SK-N-MC (cell line): ENCODE results near the gene RPL7A.

ENCODE experiments used
- DNase-seq: peaks from one replicate; pipeline ENCODE4 v3.0.0-alpha.2; 2011; ENCODE audit warnings: low read depth, low spot score
- H3K27ac ChIP-seq: fragments of 200-600 bp; sonication (generic); 2 replicates; pipeline ENCODE4 v1.5.1; 2016; ENCODE audit warnings: mixed run types
- H3K36me3 ChIP-seq: fragments of 200-600 bp; sonication (generic); 2 replicates; pipeline ENCODE4 v1.6.1; 2017; ENCODE audit warnings: antibody characterized with exemption, low read length, mixed read lengths; ENCODE audit not compliant: insufficient read depth
- H3K4me3 ChIP-seq: fragments of 200-600 bp; sonication (generic); 2 replicates; pipeline ENCODE4 v1.5.1; 2016
- H3K9ac ChIP-seq: fragments of 200-600 bp; sonication (generic); 2 replicates; pipeline ENCODE4 v1.8.0; 2017; ENCODE audit warnings: mixed run types, mixed read lengths; ENCODE audit not compliant: insufficient read length
- H3K9me3 ChIP-seq: fragments of 200-600 bp; sonication (generic); 2 replicates; pipeline ENCODE4 v1.6.1; 2017; ENCODE audit warnings: low read depth, mild to moderate bottlenecking, antibody characterized with exemption, low read length, moderate library complexity, mixed read lengths
- EZH2 ChIP-seq: fragments of 200-600 bp; sonication (generic); IDR thresholded peaks from one replicate; pipeline ENCODE4 v1.6.1; 2017; ENCODE audit warnings: antibody characterized with exemption
- FOXP2 ChIP-seq: optimal IDR thresholded peaks from 2 replicates; pipeline ENCODE3; 2011; ENCODE audit warnings: mild to moderate bottlenecking, moderate library complexity; ENCODE audit not compliant: insufficient read depth; ENCODE audit errors: extremely low read length, control extremely low read depth
- POLR2AphosphoS5 ChIP-seq: IDR thresholded peaks from 2 replicates; pipeline ENCODE4 v1.6.1; 2012; ENCODE audit warnings: mild to moderate bottlenecking, low read depth, low read length, borderline replicate concordance

RPL7A gene

DNA sequence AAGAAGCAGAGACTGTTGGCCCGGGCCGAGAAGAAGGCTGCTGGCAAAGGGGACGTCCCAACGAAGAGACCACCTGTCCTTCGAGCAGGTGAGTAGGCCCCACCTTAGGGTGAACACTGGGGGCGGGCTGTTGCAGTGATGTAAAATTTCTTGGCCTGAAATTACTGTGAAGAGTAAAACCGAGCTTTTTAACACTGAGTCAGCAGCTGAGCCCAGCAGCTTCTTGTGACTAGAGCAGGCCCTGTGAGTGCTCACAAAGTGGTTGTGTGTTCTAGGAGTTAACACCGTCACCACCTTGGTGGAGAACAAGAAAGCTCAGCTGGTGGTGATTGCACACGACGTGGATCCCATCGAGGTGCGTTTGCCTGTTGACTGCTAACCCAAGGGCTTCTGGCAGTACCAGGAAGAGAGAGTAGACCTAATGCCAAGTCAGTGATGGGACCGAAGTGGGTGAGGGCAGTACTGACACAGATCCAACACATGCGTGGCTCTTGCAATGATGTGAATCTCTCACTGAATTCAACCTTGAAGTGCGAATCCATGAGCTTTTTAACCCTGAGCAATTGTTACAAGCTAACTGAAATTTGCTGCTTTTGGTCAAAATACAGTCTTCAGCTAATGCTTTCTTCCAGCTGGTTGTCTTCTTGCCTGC lies 2.1 kb downstream of the RPL7A start:
- peaks cover 59% of the 10 kb centered on the region for H3K36me3 ChIP-seq
- no peaks in the 10 kb centered on the region for H3K9me3 ChIP-seq
- no peak for DNase-seq
- H3K27ac ChIP-seq: peak overlapping the region; percentile 97
- H3K9ac ChIP-seq: peak overlapping the region; percentile 98
- peak overlapping the region; percentile 93 for H3K4me3 ChIP-seq
- no peak for TF ChIP-seq FOXP2
- TF ChIP-seq EZH2: no peak
- no peak; the same call in 1 of the 2 replicates for TF ChIP-seq POLR2AphosphoS5

- H3K27ac ChIP-seq: peak overlapping the region; percentile 97; the same call in 1 of the 2 replicates
- no peak overlapping the region for H3K9ac ChIP-seq
- peaks cover 45% of the 10 kb centered on the region for H3K36me3 ChIP-seq
- DNase-seq: no peak
- no peak overlapping the region for H3K4me3 ChIP-seq
- no peak for TF ChIP-seq FOXP2
- TF ChIP-seq EZH2: no peak
- no peak for TF ChIP-seq POLR2AphosphoS5
- no peaks in the 10 kb centered on the region for H3K9me3 ChIP-seq
These were observed 3.5 kb downstream of the RPL7A start for GRCh38 chr9:133351526-133351907.

DNA sequence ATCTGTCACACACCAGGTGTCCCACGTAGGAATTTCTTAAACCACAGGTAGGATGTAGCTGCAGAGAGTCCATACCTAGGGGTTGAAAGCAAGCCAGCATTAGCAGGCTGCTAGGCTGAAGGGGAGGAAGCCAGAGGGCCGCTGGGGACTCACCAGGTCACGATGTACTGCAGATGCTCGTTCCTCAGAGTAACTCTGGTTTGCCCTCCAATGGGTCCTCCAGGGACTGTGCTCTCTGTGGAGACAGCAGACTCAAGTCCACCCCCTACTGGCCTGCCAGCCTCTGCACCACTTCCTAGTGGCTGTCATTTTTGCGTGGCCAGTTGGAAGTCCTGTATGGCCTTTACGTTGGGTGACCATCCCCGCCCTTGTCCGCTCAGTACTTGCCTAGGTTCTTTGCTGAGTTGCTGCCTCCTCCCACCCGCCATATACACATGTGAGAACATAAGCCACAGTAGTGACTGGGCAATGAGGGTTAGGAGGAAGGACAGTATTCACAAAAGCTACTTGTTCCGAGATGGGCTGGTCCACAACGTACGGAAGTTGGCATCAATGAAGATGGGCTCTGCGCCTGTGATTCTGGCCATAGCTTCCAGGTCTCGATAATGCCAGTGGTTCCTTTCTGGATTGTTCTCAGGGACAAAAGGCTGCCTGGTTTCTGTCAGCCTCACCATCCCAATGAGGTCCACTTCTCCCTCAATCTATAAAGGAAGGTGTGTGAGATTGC lies 4.1 kb downstream of the RPL7A start:
- no peak for DNase-seq
- no peak overlapping the region for H3K4me3 ChIP-seq
- H3K36me3 ChIP-seq: peaks cover 45% of the 10 kb centered on the region
- TF ChIP-seq POLR2AphosphoS5 (peak; percentile 39; the same call in 1 of the 2 replicates), EZH2 (no peak), FOXP2 (no peak)
- no peaks in the 10 kb centered on the region for H3K9me3 ChIP-seq
- H3K9ac ChIP-seq: no peak overlapping the region
- peak overlapping the region; percentile 53 for H3K27ac ChIP-seq

DNA sequence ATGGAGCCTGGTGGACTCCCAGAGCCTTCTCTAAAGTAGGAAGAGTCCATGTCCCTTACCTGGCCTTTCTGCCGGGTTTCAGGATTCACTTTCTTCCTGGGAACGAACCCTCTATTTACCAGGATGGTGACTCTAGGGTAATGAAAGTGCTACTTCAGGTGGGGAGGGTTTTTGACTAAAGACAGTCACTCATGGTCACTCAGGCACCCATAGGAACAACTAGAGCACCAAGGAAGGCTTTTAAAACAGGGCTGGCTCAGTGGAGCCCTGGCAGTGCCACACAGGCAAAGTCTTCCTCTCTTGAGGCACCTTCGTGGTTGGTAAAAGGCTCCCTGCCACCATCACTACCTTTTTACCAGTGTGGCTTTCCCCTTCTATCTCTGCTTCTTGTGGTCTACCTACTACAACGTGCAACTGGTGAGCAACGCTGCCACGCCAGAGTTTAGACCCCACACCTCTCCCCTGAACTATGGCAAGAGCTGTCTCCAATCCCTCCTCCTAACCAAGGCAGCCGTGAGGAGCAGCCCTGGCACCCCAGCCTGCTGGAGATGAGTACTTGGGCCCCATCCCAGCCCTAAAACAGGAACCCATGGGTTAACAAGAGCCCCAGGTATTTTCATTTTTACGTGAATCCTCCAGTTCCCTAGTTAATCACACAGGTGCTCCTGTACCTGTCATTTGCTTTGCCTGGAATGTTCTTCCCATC lies 4.8 kb downstream of the RPL7A start:
- Histone ChIP-seq H3K4me3 (no peak overlapping the region), H3K36me3 (peaks cover 45% of the 10 kb centered on the region), H3K9ac (no peak overlapping the region), H3K27ac (peak overlapping the region; percentile 54), H3K9me3 (no peaks in the 10 kb centered on the region)
- DNase-seq: no peak
- TF ChIP-seq POLR2AphosphoS5 (no peak; the same call in none of the 2 replicates), FOXP2 (no peak)

GRCh38 chr9:133353548-133353947 lies 5.5 kb downstream of the RPL7A start:
- no peak; the same call in 1 of the 2 replicates for TF ChIP-seq POLR2AphosphoS5
- TF ChIP-seq FOXP2: no peak
- no peak for TF ChIP-seq EZH2
- Histone ChIP-seq H3K27ac (peak overlapping the region; percentile 54), H3K36me3 (peaks cover 44% of the 10 kb centered on the region)

DNA sequence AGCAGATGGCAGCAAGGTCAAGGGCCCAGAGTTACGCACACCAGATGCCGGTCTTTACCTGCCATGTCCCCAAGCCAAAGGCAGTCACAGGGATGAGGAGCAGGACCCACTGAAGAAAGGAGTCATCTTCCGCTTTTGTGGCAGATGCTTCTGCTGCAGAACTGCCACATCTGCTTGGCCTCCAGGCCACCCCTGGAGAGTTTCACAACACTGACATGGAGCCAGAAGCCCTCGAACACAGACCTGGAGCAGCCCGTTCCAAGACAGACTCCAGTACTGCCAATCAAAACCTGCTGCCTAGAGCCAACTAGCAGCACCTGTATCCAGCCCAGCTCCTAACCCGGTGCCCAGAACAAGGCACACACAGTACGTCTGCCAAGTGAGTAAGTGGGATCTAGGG lies 6.7 kb downstream of the RPL7A start:
- no peak for TF ChIP-seq EZH2
- no peak for TF ChIP-seq POLR2AphosphoS5
- TF ChIP-seq FOXP2: no peak
- Histone ChIP-seq H3K36me3 (peaks cover 32% of the 10 kb centered on the region), H3K4me3 (peak overlapping the region; percentile 92; the same call in 1 of the 2 replicates), H3K9me3 (no peaks in the 10 kb centered on the region), H3K27ac (no peak overlapping the region), H3K9ac (no peak overlapping the region)
- DNase-seq: no peak

More at GRCh38 chr9:133353548-133353947, 5.5 kb downstream of the RPL7A start:
- DNase-seq: no peak
- Histone ChIP-seq H3K4me3 (no peak overlapping the region), H3K9me3 (no peaks in the 10 kb centered on the region), H3K9ac (no peak overlapping the region)

GRCh38 chr9:133355881-133356357 lies 7.9 kb downstream of the RPL7A start:
- Histone ChIP-seq H3K9me3 (no peaks in the 10 kb centered on the region), H3K9ac (peak overlapping the region; percentile 85), H3K4me3 (peak overlapping the region; percentile 92), H3K27ac (peak overlapping the region; percentile 62; the same call in 1 of the 2 replicates), H3K36me3 (peaks cover 30% of the 10 kb centered on the region)
- TF ChIP-seq FOXP2: no peak
- TF ChIP-seq POLR2AphosphoS5: no peak
- no peak for TF ChIP-seq EZH2
- no peak for DNase-seq

DNA sequence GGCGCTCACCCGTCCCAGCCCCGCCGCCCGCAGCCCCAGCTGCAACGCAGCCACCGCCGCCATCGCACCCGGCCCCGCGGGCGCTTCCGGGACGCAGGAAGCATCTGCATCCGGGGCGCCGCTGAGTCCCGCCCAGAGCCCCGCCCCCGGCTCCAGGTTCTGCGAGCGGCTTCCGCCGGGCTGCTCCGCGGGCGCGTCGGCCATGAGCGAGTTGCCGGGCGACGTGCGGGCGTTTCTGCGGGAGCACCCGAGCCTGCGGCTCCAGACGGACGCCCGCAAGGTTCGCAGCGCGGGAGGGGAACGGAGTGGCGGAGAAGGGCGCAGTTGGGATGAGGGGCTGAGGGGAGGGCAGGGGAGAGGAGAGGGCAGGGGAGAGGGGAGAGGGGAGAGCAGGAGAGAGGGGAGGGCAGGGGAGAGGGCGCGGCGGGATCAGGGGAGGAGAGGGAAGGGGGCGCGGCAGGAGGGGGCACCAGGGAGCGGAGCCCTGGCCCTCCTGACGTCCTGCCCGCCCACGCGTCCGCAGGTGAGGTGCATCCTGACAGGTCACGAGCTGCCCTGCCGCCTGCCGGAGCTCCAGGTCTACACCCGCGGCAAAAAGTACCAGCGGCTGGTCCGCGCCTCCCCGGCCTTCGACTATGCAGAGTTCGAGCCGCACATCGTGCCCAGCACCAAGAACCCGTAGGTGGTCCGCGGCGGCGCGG lies 8.5 kb downstream of the RPL7A start, which contains the start of the genes SURF1 and SURF2:
TSS of gene SURF1 (minus strand) at position 97 of the 701 bp plus-strand sequence. CDS start at position 63, 34 bp downstream.
TSS of gene SURF2 (plus strand) at position 160 of the 701 bp plus-strand sequence. CDS start at position 203, 43 bp downstream.
- H3K9me3 ChIP-seq: no peaks in the 10 kb centered on the region
- no peak for DNase-seq
- TF ChIP-seq EZH2: no peak
- TF ChIP-seq POLR2AphosphoS5: peak; percentile 94
- TF ChIP-seq FOXP2: peak; percentile 50
- peak within 1 kb of the TSS; percentile 62; the same call in 1 of the 2 replicates for H3K27ac ChIP-seq
- peaks cover 30% of the 10 kb centered on the region for H3K36me3 ChIP-seq
- peak within 1 kb of the TSS; percentile 92 for H3K4me3 ChIP-seq
- peak within 1 kb of the TSS; percentile 85 for H3K9ac ChIP-seq
